H1 (cell line): ENCODE measurements around the gene DIPK1A. TPM values are rescaled to one million over a fixed set of nuclear protein-coding genes. Genes with fewer than 3 reads are reported as not detected.

Source experiments
- CTCF ChIP-seq, 3 experiments: IDR thresholded peaks; 1 replicate in 2 of 3; 2 replicates in 1 of 3; pipeline versions ENCODE4 v1.5.1 to v1.6.1; 2011; ENCODE audit warnings: low read length in 3 of 3, mild to moderate bottlenecking in 3 of 3, inconsistent platforms in 2 of 3, low read depth in 1 of 3, moderate library complexity in 1 of 3; ENCODE audit not compliant: insufficient read depth in 1 of 3; ENCODE audit errors: control extremely low read depth in 1 of 3
- HDAC2 ChIP-seq, 2 experiments: fragments of 300-600 bp in 1 of 2; sonication (generic) in 1 of 2; IDR thresholded peaks; 2 replicates each; pipeline ENCODE4 v1.6.1; 2011 to 2012; ENCODE audit warnings: low read depth in 2 of 2, low read length in 2 of 2, mild to moderate bottlenecking in 2 of 2, moderate library complexity in 2 of 2, borderline replicate concordance in 1 of 2, inconsistent platforms in 1 of 2
- KDM4A ChIP-seq: IDR thresholded peaks from one replicate; pipeline ENCODE4 v1.7.1; 2012; ENCODE audit warnings: low read depth, mild to moderate bottlenecking, moderate library complexity, low read length, inconsistent platforms; ENCODE audit not compliant: severe bottlenecking
- RBBP5 ChIP-seq: IDR thresholded peaks from 2 replicates; pipeline ENCODE4 v1.7.1; 2012; ENCODE audit warnings: low read depth, mild to moderate bottlenecking, inconsistent platforms, low read length, moderate library complexity, borderline replicate concordance
- TAF1 ChIP-seq: IDR thresholded peaks from 2 replicates; pipeline ENCODE4 v1.6.1; 2011; ENCODE audit warnings: mild to moderate bottlenecking, low read depth, low read length
- TBP ChIP-seq: IDR thresholded peaks from 2 replicates; pipeline ENCODE4 v1.6.1; 2011; ENCODE audit warnings: low read depth, low read length, improper control_type of control experiment
- polyA plus RNA-seq, 7 experiments: library from polyadenylated mRNA; depleted of rRNA in 3 of 7; stranded (reverse) in 5 of 7; unstranded in 2 of 7; fragments of >200 nt in 5 of 7; fragments of 200-250 nt in 2 of 7; gene quantifications; 1 replicate in 5 of 7; 2 replicates in 1 of 7; 4 replicates in 1 of 7; pipeline versions ENCODE4 v1.2.1 to v1.2.3, GENCODE V29; 2011 to 2013; ENCODE audit warnings: missing spikeins in 2 of 7, mixed read lengths in 2 of 7
- total RNA-seq: library from RNA; stranded (reverse); fragmentation: NEBNext Ultra II Directional; extraction: Animal tissue kit (Norgen Biotek cat#: 25700); gene quantifications from 2 replicates; pipeline ENCODE4 v1.2.1, GENCODE V29; 2021

DIPK1A gene
- total and polyA plus RNA-seq, 2 of the 8 experiments (the other 6 are each of a cell fraction or from before 2014, with no cell fraction given) = 2.5 to 5.0 TPM

GRCh38 chr1:92961131-92961895 is at the start of gene DIPK1A (continued):
- TF ChIP-seq CTCF (IDR thresholded peaks at IDR 0.05; ENCODE audit: control extremely low read depth in 1 of 3, insufficient read depth in 1 of 3, low read depth in 1 of 3, low read length in 3 of 3) = peak in 2 of 3 experiments; percentile 8 to 22; a peak in 2 of 4 replicates
- no peak for TF ChIP-seq HDAC2 (IDR thresholded peaks at IDR 0.05; ENCODE audit: borderline replicate concordance in 1 of 2, low read depth in 2 of 2, low read length in 2 of 2)
- peak; percentile 99 for TF ChIP-seq KDM4A
- peak; percentile 35; the same call in 1 of the 2 replicates for TF ChIP-seq TBP
- no peak for TF ChIP-seq RBBP5
- peak; percentile 2; the same call in 1 of the 2 replicates for TF ChIP-seq TAF1
